Measurements from ENCODE around the gene CUL5. TPM values are rescaled to one million over a fixed set of nuclear protein-coding genes. Genes with fewer than 3 reads are reported as not detected.

CUL5 gene
- total RNA-seq, 2 experiments from 2014 or later, result 32.2 to 34.6 TPM

GRCh38 chr11:107970049-107970448, 38.6 kb upstream of the CUL5 start:
- Mint-ChIP-seq H3K27me3 (peaks cover 2% of the 10 kb centered on the region), H3K9me3 (no peaks in the 10 kb centered on the region), H3K4me3 (no peak overlapping the region), H3K36me3 (ENCODE audit: low read depth) (no peaks in the 10 kb centered on the region), H3K27ac (no peak overlapping the region), H3K4me1 (ENCODE audit: low read depth) (no peaks in the 10 kb centered on the region)
- intact Hi-C loops (cut with micrococcal nuclease), result no loop called here
- no peak for ATAC-seq
- no peak for DNase-seq
- CTCF ChIA-PET, result interaction anchor here (1.8 kb wide), 1 partner anchor 54 kb away, joined by 5 read pairs; no protein-coding TSS in a partner anchor
- no peak for TF ChIP-seq CTCF (IDR thresholded peaks at IDR 0.05)
- POLR2A ChIA-PET, result no interaction called here

GRCh38 chr11:107973641-107974040, 35.1 kb upstream of the CUL5 start:
- TF ChIP-seq CTCF (IDR thresholded peaks at IDR 0.05), result no peak
- Mint-ChIP-seq H3K27ac (no peak overlapping the region), H3K9me3 (no peaks in the 10 kb centered on the region), H3K36me3 (ENCODE audit: low read depth) (no peaks in the 10 kb centered on the region), H3K4me1 (ENCODE audit: low read depth) (no peaks in the 10 kb centered on the region), H3K4me3 (no peak overlapping the region), H3K27me3 (peaks cover 4% of the 10 kb centered on the region)
- ChIA-PET CTCF (no interaction called here), POLR2A (no interaction called here)
- intact Hi-C loops (cut with micrococcal nuclease), result no loop called here
- ATAC-seq (no peak), DNase-seq (no peak)

- Mint-ChIP-seq H3K27me3 (peaks cover 3% of the 10 kb centered on the region), H3K4me3 (no peak overlapping the region), H3K9me3 (no peaks in the 10 kb centered on the region), H3K27ac (no peak overlapping the region), H3K4me1 (ENCODE audit: low read depth) (no peaks in the 10 kb centered on the region), H3K36me3 (ENCODE audit: low read depth) (no peaks in the 10 kb centered on the region)
- ATAC-seq (no peak), DNase-seq (no peak)
- CTCF ChIA-PET, result no interaction called here
- TF ChIP-seq CTCF (IDR thresholded peaks at IDR 0.05), result no peak
- POLR2A ChIA-PET, result no interaction called here
- intact Hi-C loops (cut with micrococcal nuclease), result no loop called here
Measured at GRCh38 chr11:107988397-107989158, 20.1 kb upstream of the CUL5 start.

- no peaks in the 10 kb centered on the region for H3K36me3 Mint-ChIP-seq (ENCODE audit: low read depth)
- H3K9me3 Mint-ChIP-seq, result no peaks in the 10 kb centered on the region
- no peak for TF ChIP-seq CTCF (IDR thresholded peaks at IDR 0.05)
- no peak for DNase-seq
- H3K4me3 Mint-ChIP-seq, result no peak overlapping the region
- ATAC-seq, result no peak
- H3K4me1 Mint-ChIP-seq (ENCODE audit: low read depth), result no peaks in the 10 kb centered on the region
- intact Hi-C loops (cut with micrococcal nuclease), result no loop called here
- peaks cover 3% of the 10 kb centered on the region for H3K27me3 Mint-ChIP-seq
- H3K27ac Mint-ChIP-seq, result no peak overlapping the region
- CTCF ChIA-PET, result interaction anchor here (2.8 kb wide), 1 partner anchor 17 kb away, joined by 10 read pairs; the partner anchor contains the start of gene CUL5
- POLR2A ChIA-PET, result no interaction called here
Measured at GRCh38 chr11:107991868-107992414, 16.8 kb upstream of the CUL5 start.

- no peak overlapping the region for H3K27ac Mint-ChIP-seq
- H3K9me3 Mint-ChIP-seq, result no peaks in the 10 kb centered on the region
- POLR2A ChIA-PET, result no interaction called here
- no peak for ATAC-seq
- CTCF ChIA-PET, result interaction anchor here (0.8 to 1.0 kb wide), 2 partner anchors 12 to 37 kb away, joined by 3 to 4 read pairs; partner anchors contain the start of gene CUL5
- H3K36me3 Mint-ChIP-seq (ENCODE audit: low read depth), result no peaks in the 10 kb centered on the region
- H3K4me3 Mint-ChIP-seq, result no peak overlapping the region
- no peak for DNase-seq
- TF ChIP-seq CTCF (IDR thresholded peaks at IDR 0.05), result no peak
- intact Hi-C loops (cut with micrococcal nuclease), result no loop called here
- no peaks in the 10 kb centered on the region for H3K4me1 Mint-ChIP-seq (ENCODE audit: low read depth)
- H3K27me3 Mint-ChIP-seq, result no peaks in the 10 kb centered on the region
Measured at GRCh38 chr11:107996006-107996776, 12.5 kb upstream of the CUL5 start.

All from activated CD8-positive, alpha-beta T cell treated with anti-CD3 and anti-CD28 coated beads for 36 hours (primary cell).